NB4 (cell line): Measurements from ENCODE around the gene CCDC106.

Experiments
- CTCF ChIP-seq: IDR thresholded peaks from one replicate; pipeline ENCODE4 v1.5.1; 2012; ENCODE audit warnings: low read depth, low read length
- MAX ChIP-seq: IDR thresholded peaks from 2 replicates; pipeline ENCODE4 v1.6.1; 2011; ENCODE audit warnings: low read depth, low read length
- POLR2A ChIP-seq: IDR thresholded peaks from 2 replicates; pipeline ENCODE4 v1.6.1; 2011; ENCODE audit warnings: mild to moderate bottlenecking; ENCODE audit not compliant: insufficient read length; ENCODE audit errors: extremely low read depth

- TF ChIP-seq CTCF (no peak), POLR2A (no peak), MAX (no peak)
Measured at GRCh38 chr19:55663846-55664536, 16.0 kb downstream of the CCDC106 start.
